ENCODE results near the gene ARF3. TPM values are rescaled to one million over a fixed set of nuclear protein-coding genes. Genes with fewer than 3 reads are reported as not detected.

Gene ARF3
- total RNA-seq, 1 donor from 2014 or later = 135 TPM

- Mint-ChIP-seq H3K36me3 (ENCODE audit: insufficient read depth) (no peaks in the 10 kb centered on the region), H3K4me1 (ENCODE audit: low read depth) (peaks cover 15% of the 10 kb centered on the region), H3K27me3 (peaks cover 97% of the 10 kb centered on the region), H3K9me3 (ENCODE audit: low read depth) (no peaks in the 10 kb centered on the region), H3K4me3 (ENCODE audit: low read depth) (no peak overlapping the region), H3K27ac (no peak overlapping the region)
- TF ChIP-seq, protein P1, sequence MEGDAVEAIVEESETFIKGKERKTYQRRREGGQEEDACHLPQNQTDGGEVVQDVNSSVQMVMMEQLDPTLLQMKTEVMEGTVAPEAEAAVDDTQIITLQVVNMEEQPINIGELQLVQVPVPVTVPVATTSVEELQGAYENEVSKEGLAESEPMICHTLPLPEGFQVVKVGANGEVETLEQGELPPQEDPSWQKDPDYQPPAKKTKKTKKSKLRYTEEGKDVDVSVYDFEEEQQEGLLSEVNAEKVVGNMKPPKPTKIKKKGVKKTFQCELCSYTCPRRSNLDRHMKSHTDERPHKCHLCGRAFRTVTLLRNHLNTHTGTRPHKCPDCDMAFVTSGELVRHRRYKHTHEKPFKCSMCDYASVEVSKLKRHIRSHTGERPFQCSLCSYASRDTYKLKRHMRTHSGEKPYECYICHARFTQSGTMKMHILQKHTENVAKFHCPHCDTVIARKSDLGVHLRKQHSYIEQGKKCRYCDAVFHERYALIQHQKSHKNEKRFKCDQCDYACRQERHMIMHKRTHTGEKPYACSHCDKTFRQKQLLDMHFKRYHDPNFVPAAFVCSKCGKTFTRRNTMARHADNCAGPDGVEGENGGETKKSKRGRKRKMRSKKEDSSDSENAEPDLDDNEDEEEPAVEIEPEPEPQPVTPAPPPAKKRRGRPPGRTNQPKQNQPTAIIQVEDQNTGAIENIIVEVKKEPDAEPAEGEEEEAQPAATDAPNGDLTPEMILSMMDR (IDR thresholded peaks at IDR 0.05; ENCODE audit: unreplicated experiment) = peak; percentile 79
- DNase-seq (ENCODE audit: low spot score, unreplicated experiment) = peak; percentile 56
Measured at GRCh38 chr12:48977290-48978281, 20.3 kb upstream of the ARF3 start.

DNA sequence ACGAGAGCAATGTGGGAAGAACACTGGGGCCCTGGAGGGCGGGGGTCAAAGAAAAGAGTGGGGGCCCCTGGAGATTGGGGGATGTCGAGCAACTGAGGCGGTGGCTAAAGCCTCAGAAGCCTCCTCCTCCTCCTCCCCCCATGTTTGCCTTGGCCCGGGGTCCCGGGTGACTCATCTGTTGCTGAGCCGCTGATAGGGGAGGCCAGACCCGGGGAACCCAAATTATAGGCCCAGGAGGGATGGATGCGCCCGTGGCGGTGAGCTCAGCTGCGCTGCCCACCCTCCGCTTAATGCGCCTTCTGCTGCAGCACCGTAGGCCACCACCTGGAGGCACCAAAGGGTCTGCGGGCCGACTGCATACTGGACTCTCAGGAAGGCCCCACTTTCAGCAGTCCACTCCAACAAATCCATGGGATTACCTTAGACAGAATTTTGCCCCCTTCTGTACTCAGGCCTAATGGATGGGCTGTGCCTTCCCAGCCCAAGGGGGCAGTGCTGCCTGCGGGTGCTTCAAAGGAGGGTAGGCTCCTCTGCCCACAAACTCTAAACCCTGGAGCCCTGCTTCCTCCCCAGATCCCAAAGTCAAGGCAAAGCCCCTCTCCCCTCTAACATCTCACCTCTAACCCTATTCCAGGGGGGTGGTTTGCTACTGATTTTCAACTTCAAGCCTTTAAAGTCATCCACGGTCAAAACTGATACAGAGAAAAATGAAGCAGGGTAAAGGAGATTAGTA, 16.8 kb upstream of the ARF3 start:
- Mint-ChIP-seq H3K9me3 (ENCODE audit: low read depth) (no peaks in the 10 kb centered on the region), H3K4me3 (ENCODE audit: low read depth) (no peak overlapping the region), H3K4me1 (ENCODE audit: low read depth) (peaks cover 15% of the 10 kb centered on the region), H3K27ac (no peak overlapping the region), H3K27me3 (peaks cover 94% of the 10 kb centered on the region), H3K36me3 (ENCODE audit: insufficient read depth) (no peaks in the 10 kb centered on the region)
- peak; percentile 63 for DNase-seq (ENCODE audit: low spot score, unreplicated experiment)
- TF ChIP-seq, protein P1 (IDR thresholded peaks at IDR 0.05; ENCODE audit: unreplicated experiment) = peak; percentile 70

- no peak overlapping the region for H3K4me3 Mint-ChIP-seq (ENCODE audit: low read depth)
- H3K27me3 Mint-ChIP-seq = peaks cover 94% of the 10 kb centered on the region
- H3K27ac Mint-ChIP-seq = no peak overlapping the region
- DNase-seq (ENCODE audit: low spot score, unreplicated experiment) = no peak
- peaks cover 14% of the 10 kb centered on the region for H3K4me1 Mint-ChIP-seq (ENCODE audit: low read depth)
- TF ChIP-seq, protein P1 (IDR thresholded peaks at IDR 0.05; ENCODE audit: unreplicated experiment) = no peak
- H3K36me3 Mint-ChIP-seq (ENCODE audit: insufficient read depth) = no peaks in the 10 kb centered on the region
- H3K9me3 Mint-ChIP-seq (ENCODE audit: low read depth) = no peaks in the 10 kb centered on the region
Measured at GRCh38 chr12:48973531-48973930, 16.2 kb upstream of the ARF3 start.

GRCh38 chr12:48972952-48973483, 15.7 kb upstream of the ARF3 start:
- H3K27me3 Mint-ChIP-seq = peaks cover 96% of the 10 kb centered on the region
- no peaks in the 10 kb centered on the region for H3K36me3 Mint-ChIP-seq (ENCODE audit: insufficient read depth)
- no peak overlapping the region for H3K4me3 Mint-ChIP-seq (ENCODE audit: low read depth)
- H3K4me1 Mint-ChIP-seq (ENCODE audit: low read depth) = peaks cover 14% of the 10 kb centered on the region
- H3K9me3 Mint-ChIP-seq (ENCODE audit: low read depth) = no peaks in the 10 kb centered on the region
- TF ChIP-seq, protein P1 (IDR thresholded peaks at IDR 0.05; ENCODE audit: unreplicated experiment) = no peak
- H3K27ac Mint-ChIP-seq = no peak overlapping the region
- DNase-seq (ENCODE audit: low spot score, unreplicated experiment) = no peak

Measured in progenitor cell of endocrine pancreas (in vitro differentiated cells).